ELF-1 (cell line): ENCODE data around the gene UBE2E2.

ENCODE experiments used
- DNase-seq: peaks from one replicate; pipeline ENCODE4 v3.0.0-alpha.2; 2016; ENCODE audit warnings: low read depth, low spot score

The UBE2E2 gene

DNA sequence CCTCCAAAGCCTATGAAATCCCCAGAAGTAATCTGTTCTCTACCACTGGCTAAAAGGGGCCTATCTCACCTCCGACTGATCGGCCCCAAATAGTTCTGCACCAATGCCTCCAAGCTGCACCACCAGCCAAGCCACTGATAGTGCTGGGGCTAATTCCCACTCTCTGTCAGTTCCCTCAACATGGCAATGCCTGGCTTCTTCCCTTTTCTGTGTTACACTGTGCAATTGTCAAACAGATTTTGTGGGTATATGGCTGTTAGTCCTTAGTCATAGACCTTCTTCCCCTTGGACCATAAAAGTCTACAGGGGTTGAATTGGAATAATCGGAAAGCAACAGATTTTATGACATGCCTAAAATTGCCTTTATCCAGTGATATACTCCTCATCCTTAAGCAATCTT lies 9.3 kb upstream of the UBE2E2 start:
- no peak for DNase-seq

DNA sequence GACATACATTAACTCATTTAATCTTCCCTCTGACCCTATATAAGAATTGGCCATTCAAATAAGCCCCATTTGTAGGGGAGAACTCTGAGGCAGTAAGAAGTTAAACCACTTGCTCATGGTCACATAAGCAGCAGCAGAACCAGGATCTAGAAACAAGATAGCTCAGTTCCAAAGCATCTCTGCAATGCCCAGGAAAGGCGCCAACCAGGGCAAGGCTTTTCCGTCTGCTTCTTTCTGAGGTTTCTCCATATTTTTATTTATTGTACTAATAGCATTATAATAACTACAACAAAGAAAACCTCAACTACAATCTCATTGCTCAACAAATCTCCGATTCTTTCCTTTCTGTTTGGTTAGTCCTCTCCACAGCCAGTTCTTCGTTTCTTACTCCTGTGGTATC lies 4.3 kb upstream of the UBE2E2 start:
- no peak for DNase-seq

DNA sequence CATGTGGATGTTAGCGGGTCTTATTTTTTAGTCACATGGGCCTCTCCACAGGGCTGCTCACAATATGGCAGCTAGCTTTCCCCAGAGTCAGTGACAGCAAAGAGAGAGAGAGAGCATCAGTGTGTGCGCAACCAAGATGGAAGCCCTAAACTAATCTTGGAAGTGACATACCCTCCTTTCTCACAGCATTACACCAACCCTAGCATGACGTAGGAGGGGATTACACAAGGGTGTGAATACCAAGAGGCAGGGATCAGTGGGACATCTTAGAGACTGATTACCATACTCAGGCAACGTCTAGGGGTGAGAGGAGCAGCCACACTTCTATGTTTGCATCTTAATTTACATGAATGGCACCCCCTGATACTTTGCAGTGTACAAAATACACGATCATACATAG lies 3.5 kb upstream of the UBE2E2 start:
- DNase-seq = no peak

DNA sequence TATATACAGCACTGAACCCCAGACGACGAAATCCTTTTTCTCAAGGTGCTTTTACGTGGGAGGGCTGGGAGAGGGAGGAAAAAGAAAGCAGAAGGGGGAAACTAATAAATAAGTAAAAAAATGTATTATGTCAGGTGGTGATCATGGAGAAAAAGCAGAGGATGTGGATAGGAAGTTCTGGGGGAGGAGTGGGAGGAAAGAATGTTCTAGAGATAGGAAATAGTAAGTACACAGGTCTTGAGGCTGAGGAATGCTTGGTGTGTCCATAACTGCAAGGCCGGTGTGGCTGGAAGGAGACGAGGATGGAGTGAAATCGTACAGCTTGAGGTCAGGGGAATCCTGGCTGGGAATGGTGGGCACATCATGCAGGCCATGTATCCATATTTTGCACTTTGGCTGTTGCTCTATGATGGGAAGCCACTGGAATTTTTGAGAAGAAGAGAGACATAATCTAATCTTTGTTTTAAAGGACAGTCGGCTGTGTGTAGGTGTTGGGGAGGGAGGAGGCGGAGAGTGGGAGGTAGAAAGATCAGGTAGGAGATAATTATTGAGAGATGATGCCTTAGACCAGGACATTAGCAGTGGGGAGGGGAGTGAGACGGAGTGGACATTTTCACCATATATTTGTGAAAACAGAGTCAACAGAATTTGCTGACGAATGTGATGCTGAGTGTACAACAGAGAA lies 1.8 kb upstream of the UBE2E2 start:
- no peak for DNase-seq

DNA sequence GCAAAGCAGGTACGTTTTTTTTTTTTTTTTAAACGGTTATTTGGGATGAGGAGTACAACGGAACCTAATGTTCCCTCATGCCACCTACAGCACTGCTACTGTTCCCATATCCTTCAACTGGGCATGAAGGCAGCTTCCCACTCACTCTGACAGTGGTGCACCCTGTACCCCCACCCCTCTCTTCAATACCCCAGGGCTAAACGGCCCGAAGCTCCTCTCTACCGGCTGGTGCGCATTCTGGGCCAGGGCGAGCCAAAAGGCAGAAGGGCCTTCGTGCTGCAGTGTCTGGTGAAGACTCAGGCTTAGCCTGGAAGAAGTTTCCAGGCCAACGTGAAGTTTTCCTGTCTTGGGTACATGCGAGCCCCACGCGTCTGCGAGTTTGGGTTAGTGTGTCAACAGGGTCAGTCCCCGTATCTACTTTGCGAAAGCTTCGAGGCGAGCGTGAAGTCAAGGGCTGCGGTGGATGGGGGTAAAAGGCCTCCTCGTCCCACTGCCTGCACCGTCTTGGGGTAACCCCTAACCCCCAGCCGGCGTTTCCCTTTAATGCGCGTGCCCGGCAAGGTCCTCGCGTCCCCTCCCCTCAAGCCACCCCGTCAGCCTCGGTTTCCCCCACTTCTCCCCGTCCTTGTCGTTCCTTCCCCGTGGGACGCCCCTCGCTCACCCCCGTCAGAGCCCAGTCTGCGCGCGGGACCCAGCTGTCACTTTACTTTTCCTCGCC lies 765 bp upstream of the UBE2E2 start:
- peak; percentile 45 for DNase-seq

DNA sequence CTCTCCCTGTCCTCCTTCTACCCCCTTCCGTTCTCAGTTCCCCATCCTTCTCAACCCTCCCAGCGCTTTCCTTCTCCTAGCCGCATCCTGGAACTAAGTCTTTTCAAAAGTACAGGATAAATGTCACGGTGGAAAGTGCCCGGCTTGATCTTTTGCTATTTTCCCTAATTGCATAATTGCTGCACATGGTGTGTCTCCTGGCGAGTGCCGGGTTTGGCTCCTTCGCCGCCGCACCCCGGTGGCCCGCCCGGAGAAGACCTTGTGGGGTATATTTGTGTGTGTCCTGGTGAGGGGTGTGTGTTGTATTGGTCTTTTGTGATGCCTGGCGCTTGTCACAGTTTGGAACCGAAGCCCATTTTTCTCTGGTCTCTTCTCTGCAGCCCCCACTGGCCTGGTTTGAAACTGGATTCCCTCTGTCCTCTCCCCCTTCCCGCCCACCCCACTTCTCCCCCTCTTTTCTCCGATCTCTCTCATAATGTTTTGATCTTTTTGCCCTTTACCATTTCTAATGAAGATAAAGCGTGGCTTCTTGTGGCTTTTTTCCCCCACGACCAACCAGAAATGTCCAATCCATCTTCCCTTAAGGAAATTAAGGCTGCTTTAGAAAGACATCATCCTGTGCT lies 692 bp downstream of the UBE2E2 start:
- peak; percentile 44 for DNase-seq

DNA sequence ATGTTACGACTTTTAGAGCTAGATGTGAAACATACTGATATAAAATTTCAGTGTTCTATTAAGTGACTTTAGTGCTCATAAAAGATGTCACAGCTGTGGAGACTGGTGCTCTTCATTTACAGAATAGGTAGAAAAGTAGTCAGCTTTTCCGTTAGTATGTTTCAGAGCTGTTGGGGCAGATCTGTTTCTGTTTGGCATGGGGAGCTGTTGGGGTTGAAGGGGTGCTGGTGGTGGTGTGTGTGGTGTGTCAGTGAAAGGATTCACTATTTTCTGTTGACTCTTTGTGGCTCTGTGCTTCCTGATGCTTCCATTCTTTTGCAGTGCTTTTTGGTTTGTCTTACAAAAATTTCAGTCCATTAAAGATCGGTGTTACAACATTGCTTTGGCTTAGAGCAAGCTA lies 3.2 kb downstream of the UBE2E2 start:
- no peak for DNase-seq

DNA sequence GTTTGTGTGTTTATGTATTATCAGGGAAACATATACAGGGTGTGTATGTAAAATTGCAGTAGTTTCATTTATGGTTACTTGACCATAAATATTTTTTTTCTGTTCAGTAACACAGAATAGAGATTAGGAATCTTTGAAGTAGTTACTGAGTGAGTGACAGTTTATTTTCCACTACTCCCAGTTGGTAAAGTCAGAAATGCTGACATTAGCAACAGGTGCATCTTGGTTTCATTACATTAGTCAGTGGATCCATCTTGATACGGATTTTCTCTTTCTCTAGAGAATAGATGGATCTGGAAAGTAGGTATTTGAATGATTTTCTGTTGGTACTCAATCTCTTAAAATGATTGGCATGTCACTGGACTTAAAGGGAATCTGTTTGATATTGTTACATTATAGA lies 6.0 kb downstream of the UBE2E2 start:
- no peak for DNase-seq

DNA sequence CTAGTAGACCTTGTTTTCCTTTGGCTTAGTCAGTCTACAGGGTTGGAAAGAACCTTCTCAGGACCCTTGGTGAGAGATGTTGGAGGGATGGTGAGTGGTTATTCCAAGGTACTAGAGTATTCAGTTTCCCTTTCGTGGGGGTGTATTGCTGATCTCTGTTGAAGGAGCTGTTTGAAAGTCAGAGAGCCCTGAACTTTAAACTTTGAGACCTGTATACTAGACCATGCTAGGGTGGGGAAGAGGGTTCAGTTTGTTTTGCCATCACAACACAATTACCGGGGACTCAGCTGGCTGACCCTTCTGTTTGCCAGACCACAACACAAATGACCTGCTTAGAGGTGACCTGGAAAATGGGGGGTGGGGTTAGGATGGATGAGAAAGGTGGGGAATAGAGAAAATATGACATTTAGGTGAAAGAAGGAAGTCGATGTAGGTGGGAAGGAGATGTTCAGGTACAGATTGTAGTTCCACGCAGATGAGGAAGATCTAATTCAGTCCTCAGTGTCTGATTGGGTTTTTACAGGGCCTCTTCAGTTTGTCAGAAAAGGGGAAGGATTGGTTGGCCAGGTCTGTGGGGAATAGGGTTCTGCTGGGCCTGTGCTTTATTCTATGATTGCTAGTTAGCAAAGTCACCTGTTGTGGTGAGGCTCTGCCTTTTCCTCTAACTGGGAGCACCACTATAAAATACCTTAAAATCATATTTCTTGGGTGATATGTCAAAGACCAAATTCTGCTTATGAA lies 6.8 kb downstream of the UBE2E2 start:
- DNase-seq = no peak

DNA sequence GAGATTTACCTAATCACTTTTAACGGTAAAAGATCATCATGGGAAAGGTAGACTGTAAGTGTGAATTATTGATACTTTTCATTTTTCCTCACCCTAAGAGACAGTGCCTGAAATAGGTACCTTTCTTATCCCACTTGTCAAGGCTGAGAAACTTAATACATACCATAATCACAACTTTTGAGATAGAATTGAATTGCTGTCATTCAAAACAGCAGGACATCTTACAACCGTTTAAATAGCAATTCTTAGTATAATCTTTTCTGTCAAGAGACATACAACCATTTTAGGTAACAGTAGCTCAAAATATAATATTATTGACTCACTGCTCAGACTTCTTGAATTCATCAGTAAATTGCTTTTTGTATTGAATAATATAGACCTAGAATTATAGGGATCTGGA lies 10.7 kb downstream of the UBE2E2 start:
- DNase-seq = no peak

DNA sequence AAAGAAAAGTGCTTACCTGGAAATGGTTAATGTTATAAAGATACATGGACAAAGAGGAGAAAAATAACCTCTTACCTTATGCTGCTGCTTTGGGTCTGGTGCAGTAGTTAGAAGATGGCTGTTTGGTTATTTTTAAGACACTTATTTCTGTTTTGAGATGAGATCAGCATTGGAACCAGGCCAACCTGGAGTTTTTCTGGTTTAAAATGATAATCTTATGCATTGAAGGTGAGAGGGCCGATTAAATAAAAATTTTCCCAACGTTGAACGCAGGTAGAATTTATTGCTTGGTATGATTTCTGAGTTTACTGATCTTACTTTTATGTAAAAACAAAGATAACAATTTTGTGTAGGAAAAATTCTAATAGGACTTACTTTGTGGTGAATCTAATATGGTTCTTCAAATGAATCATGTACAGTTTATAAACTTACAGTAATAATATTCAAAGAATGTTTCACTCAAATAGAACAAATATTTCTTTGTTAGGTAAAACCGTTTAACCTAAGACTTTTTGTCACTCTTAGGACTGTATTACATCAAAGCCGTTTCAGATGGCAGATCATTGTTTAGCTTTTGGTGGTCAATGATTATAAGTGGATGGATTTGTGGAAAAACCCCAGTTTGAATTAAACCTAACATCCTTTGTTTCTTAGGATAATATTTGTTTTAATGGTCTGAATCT lies 14.9 kb downstream of the UBE2E2 start:
- no peak for DNase-seq

DNA sequence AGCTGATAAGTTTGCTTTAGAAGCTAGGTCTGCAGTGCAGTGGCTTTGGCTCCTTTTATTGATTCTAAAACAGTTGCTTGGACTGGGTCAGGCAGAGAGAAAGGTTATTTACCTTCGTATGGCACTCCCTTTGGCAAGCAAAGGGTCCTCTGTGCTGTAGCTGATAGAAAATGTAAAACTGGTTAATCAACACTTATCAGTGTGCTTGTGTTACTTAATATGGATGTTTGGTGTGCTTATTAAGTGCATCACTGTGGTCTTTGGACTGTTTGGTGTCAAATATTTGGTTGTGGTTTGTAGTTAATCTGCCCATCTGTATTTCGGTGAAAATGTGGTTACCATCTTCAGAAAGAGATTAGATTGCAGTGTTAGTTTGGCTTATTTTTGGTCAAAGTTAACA lies 16.0 kb downstream of the UBE2E2 start:
- no peak for DNase-seq

DNA sequence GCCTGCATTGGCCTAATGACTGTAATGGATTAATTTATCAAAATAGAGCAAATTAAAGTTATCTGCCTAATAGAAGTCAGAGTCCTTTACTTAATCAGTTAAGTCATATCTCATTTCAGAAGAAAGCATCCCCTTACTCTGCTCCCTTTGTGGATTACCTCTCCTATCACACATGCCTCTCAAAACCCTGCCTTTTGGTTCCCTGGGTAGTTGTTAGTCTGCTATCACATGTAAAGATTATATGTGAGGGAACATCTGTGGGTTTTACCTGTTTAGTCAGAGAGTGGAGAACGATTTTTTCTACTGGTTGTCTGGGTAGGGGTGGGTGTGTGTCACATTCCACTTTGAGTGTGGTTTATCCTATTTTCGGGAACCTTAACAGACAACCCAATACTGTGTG lies 16.4 kb downstream of the UBE2E2 start:
- no peak for DNase-seq

DNA sequence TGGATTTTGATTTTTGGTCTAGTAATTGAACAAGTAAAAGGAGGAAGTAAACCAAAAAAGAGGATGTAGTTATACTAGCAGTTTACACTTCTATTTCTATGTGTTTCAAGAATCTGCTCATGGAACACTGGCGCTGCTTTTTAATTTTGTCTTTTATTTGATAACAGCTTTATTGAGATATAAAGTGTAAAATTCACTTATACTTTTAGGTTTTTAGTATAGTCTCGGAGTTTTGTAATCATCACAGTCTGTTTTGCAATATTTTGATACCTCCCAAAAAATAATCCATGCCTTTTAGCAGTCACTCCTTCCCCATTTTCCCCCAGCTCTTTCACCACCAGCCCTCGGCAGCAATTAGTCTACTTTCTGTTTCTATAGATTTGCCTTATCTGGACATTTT lies 18.0 kb downstream of the UBE2E2 start:
- no peak for DNase-seq

DNA sequence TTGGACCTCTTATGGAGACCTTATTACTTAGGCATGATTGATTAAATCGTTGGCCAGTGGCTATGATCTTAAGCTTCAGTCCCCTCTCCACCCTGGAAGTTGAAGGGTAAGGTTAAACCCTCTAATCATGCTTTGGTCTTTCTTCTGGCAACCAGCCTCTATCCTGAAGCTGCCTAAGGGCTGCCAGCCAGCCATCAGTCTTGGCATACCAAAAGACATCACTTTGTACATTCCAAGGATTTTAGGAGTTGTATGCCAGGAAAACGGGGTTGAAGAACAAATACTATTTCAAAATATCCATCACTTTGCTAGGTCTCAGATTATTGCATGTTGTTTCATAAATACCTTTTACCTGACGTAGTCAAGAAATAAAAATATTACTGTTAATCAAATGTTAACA lies 28.9 kb downstream of the UBE2E2 start:
- no peak for DNase-seq

DNA sequence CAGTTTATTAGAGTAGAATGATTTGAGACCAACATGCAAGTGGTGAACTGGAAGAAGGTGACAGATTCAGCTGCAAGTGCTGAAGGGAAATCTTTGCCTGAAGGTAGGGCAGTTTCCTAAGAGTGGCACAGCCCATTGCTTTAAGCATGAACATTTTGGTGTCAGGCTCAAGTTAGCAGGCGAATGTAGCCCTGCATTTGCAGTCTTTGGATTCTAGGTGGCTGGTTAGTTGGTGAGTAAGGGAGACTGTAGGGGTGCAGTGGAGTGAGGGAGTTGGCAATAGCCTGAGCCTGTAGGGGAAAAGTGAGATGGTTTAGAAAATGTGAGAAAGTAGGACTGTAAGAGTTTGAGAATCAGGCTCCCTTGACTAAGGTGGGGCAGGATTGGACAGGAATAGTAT lies 29.7 kb downstream of the UBE2E2 start:
- DNase-seq = no peak

DNA sequence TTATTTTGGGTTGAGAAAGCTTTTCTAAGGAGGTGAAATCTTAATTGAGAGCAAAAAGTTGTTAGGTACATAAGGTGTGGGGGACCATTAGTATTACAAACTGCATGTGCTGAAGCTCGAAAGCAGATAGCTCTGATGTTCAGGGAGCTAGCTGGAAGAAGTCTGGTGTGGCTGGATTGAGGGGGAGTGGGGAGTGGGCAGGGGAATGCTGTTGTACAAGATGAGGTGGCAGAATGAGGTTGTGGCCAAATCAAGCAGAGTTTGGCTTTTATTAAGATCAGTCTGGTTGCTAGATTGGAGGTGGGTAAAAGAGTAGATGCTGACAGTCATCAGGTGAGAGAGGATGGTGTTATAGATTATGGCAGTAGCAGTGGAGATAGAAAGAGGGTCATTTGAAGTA lies 32.1 kb downstream of the UBE2E2 start:
- DNase-seq = no peak

DNA sequence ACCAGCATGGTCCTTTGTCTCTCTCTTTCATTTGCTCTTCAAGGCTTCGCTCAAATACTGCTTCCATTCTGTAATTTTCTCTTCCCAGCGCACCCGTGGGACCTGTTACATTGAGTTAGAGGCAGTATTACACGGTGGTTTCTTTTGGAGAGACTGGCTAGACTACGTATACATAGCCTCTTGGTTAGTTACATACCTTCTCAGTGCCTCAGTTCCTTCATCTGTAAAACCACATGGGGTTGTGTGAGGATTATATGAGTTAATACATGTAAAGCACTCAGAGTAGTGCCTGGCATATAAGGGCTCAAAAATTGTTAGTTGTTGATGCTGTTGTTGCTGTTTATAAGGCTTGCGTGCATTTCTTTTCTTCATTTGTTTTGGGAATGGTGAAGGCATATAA lies 33.8 kb downstream of the UBE2E2 start:
- no peak for DNase-seq

DNA sequence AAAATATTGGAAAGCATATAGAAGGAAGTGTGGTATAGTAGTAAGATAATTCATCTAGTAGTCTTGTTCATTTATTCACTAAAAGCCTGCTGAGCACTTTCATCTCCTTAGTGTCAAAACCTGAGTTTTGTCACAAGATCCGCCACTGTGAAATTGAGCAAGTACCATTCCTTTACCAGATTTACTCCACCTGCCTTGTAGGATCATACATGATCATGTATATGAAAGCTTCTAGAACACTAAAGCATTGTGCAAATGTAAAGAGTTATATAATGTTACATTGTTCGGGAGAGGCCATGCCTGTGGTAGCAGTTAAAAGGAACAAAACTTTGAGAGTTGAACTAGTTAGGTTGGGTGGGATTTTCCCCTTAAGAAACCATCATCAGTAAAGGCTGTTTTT lies 35.0 kb downstream of the UBE2E2 start:
- no peak for DNase-seq

DNA sequence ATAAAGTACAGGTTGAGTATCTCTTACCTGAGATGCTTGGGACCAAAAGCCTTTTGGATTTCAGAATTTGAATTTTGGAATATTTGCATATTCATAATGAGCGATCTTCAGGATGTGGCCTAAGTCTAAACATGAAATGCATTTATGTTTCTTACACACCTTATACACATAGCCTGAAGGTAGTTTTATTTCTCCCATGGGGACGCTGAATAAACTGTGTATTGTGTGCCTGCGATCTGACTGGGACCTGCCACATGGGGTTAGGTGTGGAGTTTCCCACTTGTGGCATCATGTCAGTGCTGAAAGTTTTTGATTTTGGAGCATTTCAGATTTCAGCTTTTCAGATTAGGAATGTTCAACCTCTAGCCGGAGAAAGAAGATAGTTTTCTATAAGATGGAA lies 35.5 kb downstream of the UBE2E2 start:
- no peak for DNase-seq

DNA sequence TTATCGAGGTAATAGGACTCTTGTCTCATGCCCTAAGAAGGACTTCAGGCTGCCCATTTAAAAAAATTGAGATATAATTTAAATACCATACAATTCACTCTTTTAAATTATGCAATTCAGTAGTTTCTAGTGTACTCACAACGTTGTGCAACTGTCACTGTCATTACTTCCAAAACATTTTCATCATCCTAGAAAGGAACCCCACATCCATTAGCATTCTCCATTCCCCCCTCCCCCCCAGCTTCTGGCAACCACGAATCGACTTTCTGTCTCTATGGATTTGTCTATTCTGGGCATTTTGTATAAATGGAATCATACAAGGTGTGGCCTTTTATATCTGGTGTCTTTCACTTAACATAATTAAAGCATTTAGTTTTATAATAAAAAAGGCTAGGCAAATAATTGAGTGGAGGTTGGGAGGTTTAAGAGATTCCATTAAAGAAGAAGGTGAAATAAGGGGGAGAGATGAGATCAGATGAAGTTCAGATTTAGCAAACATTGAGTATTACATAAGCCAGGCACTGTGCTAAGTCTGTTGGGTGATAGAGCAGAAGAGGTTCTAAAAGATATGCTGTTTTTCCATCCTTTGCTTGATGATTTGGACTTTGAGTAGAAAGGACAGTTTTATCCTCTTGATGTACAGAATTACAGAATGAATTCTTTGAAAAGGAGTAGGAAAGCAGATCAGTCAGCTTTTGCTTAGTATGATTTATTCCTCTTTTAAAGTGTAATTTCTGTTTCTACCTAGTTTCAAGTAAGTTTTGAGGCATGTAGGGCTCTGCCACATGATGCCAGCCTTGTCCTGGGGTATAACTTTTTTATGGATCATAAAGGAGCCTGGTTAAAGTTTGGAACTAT lies 36.3 kb downstream of the UBE2E2 start:
- no peak for DNase-seq
